Muscle layer of duodenum (tissue), 2 donors: ENCODE measurements around the gene NPIPA5.
"Not testable (repeated sequence)": the region's sequence is repeated elsewhere in the genome, so short reads cannot be mapped to it uniquely, and the experiment has no call there.

Experiments
- H3K27ac ChIP-seq: one replicate; pipeline ENCODE4 v1.7.0; 2013; ENCODE audit warnings: mild to moderate bottlenecking, low read length
- H3K27me3 ChIP-seq: one replicate; pipeline ENCODE4 v1.7.0; 2013; ENCODE audit warnings: low read depth, mild to moderate bottlenecking, control low read depth, low read length
- H3K36me3 ChIP-seq, 2 donors: one replicate each; pipeline ENCODE4 v1.7.0; 2013; ENCODE audit warnings: low read length in 2 of 2, control low read depth in 1 of 2, mild to moderate bottlenecking in 1 of 2; ENCODE audit not compliant: insufficient read depth in 2 of 2, control insufficient read depth in 1 of 2
- H3K4me1 ChIP-seq, 2 donors: one replicate each; pipeline ENCODE4 v1.7.0; 2013; ENCODE audit warnings: low read length in 2 of 2, mild to moderate bottlenecking in 2 of 2, control low read depth in 1 of 2, moderate library complexity in 1 of 2; ENCODE audit not compliant: insufficient read depth in 2 of 2, control insufficient read depth in 1 of 2
- H3K4me3 ChIP-seq, 2 donors: one replicate each; pipeline ENCODE4 v1.7.0; 2013; ENCODE audit warnings: low read length in 2 of 2, low read depth in 1 of 2, mild to moderate bottlenecking in 1 of 2
- H3K9me3 ChIP-seq, 2 donors: one replicate each; pipeline ENCODE4 v1.7.0; 2013; ENCODE audit warnings: low read length in 2 of 2, control low read depth in 1 of 2, mild to moderate bottlenecking in 1 of 2; ENCODE audit not compliant: control insufficient read depth in 1 of 2
- donor health status: healthy.

The NPIPA5 gene

GRCh38 chr16:15388060-15388459 lies 10.0 kb upstream of the NPIPA5 start:
- not testable (repeated sequence) for H3K4me3 ChIP-seq, H3K27ac ChIP-seq, H3K36me3 ChIP-seq, H3K27me3 ChIP-seq, H3K9me3 ChIP-seq, H3K4me1 ChIP-seq

GRCh38 chr16:15382810-15383209 lies 4.7 kb upstream of the NPIPA5 start:
- not testable (repeated sequence) for H3K4me3 ChIP-seq, H3K27me3 ChIP-seq, H3K4me1 ChIP-seq, H3K9me3 ChIP-seq, H3K27ac ChIP-seq, H3K36me3 ChIP-seq

GRCh38 chr16:15357495-15357894 lies 20.6 kb downstream of the NPIPA5 start:
- not testable (repeated sequence) for H3K27me3 ChIP-seq, H3K9me3 ChIP-seq, H3K4me1 ChIP-seq, H3K36me3 ChIP-seq, H3K27ac ChIP-seq, H3K4me3 ChIP-seq

GRCh38 chr16:15354846-15355245 lies 23.2 kb downstream of the NPIPA5 start:
- not testable (repeated sequence) for H3K36me3 ChIP-seq, H3K9me3 ChIP-seq, H3K4me3 ChIP-seq, H3K27me3 ChIP-seq, H3K4me1 ChIP-seq, H3K27ac ChIP-seq

GRCh38 chr16:15352852-15353251 lies 25.2 kb downstream of the NPIPA5 start:
- not testable (repeated sequence) for H3K36me3 ChIP-seq, H3K27ac ChIP-seq, H3K27me3 ChIP-seq, H3K9me3 ChIP-seq, H3K4me3 ChIP-seq, H3K4me1 ChIP-seq

GRCh38 chr16:15351745-15352144 lies 26.3 kb downstream of the NPIPA5 start:
- H3K9me3 ChIP-seq = not testable (repeated sequence)

GRCh38 chr16:15351251-15351650 lies 26.8 kb downstream of the NPIPA5 start:
- H3K4me3 ChIP-seq, H3K27ac ChIP-seq, H3K9me3 ChIP-seq, H3K36me3 ChIP-seq, H3K4me1 ChIP-seq, H3K27me3 ChIP-seq: not testable (repeated sequence)

More at GRCh38 chr16:15351745-15352144, 26.3 kb downstream of the NPIPA5 start:
- H3K4me1 ChIP-seq, H3K4me3 ChIP-seq, H3K36me3 ChIP-seq, H3K27ac ChIP-seq, H3K27me3 ChIP-seq: not testable (repeated sequence)

GRCh38 chr16:15348721-15349120 lies 29.4 kb downstream of the NPIPA5 start:
- H3K9me3 ChIP-seq, H3K27me3 ChIP-seq: not testable (repeated sequence)

GRCh38 chr16:15342337-15342736 lies 35.8 kb downstream of the NPIPA5 start:
- not testable (repeated sequence) for H3K27me3 ChIP-seq, H3K36me3 ChIP-seq, H3K9me3 ChIP-seq, H3K27ac ChIP-seq, H3K4me3 ChIP-seq, H3K4me1 ChIP-seq

More at GRCh38 chr16:15348721-15349120, 29.4 kb downstream of the NPIPA5 start:
- H3K36me3 ChIP-seq, H3K4me1 ChIP-seq, H3K27ac ChIP-seq, H3K4me3 ChIP-seq: not testable (repeated sequence)

GRCh38 chr16:15338986-15339385 lies 39.1 kb downstream of the NPIPA5 start:
- not testable (repeated sequence) for H3K4me1 ChIP-seq, H3K4me3 ChIP-seq, H3K27me3 ChIP-seq, H3K9me3 ChIP-seq, H3K36me3 ChIP-seq, H3K27ac ChIP-seq

GRCh38 chr16:15337974-15338605 lies 40.0 kb downstream of the NPIPA5 start:
- not testable (repeated sequence) for H3K4me3 ChIP-seq, H3K27me3 ChIP-seq, H3K9me3 ChIP-seq, H3K27ac ChIP-seq, H3K36me3 ChIP-seq, H3K4me1 ChIP-seq

GRCh38 chr16:15335609-15336008 lies 42.5 kb downstream of the NPIPA5 start:
- not testable (repeated sequence) for H3K9me3 ChIP-seq, H3K36me3 ChIP-seq, H3K4me1 ChIP-seq, H3K4me3 ChIP-seq, H3K27me3 ChIP-seq, H3K27ac ChIP-seq
